NCI-H1436 (cell line): ENCODE data around the gene SLC6A2.
"Not testable (repeated sequence)": the region's sequence is repeated elsewhere in the genome, so short reads cannot be mapped to it uniquely, and the experiment has no call there.

Experiments used
- DNase-seq: peaks from one replicate; lab custom pipeline; 2025; lab: John Stamatoyannopoulos, UW

The SLC6A2 gene

DNA sequence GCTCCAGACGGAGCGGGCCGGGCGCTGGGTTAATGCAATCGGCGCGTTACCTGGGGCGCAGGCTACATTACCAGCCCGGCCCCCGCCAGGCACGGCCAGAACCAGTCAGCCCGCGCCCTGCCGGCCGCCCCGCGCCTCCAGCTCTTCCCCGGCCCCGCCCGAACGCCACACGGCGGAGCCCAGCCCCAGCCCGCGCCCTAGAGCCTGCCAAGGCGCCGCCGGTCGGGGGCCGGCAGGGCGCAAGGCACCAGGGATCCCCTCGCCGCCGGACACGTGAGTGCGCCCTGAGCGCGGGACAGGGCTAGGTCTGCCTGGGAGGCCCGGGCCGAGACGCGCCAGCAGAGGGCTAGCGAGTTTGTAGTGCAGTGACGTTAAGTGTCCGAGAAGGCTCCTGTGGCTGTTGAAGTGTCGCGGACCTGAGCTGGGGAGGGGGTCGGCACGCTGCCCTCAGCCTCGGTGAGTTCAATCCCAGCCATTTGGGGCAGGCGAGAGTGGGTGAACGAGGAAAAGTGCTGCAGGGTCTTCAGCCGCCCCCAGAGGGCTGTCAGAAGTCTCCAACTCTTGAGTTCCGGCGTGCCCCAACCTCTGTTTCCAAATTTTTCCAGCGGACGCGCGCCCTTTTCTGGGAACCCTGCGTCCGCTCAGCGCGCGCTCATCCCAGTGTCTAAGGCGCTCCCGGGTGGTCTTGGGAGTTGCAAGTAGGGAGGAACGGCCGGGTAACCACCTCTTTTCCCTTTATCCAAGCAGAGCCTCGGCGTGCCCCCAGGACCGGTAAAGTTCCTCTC, at the start of gene SLC6A2:
Gene SLC6A2 (plus strand): TSS at position 92 of the 785 bp plus-strand sequence. CDS start 707 bp downstream, outside the sequence.
- no peak for DNase-seq

GRCh38 chr16:55613613-55614335, 42.0 kb upstream of the SLC6A2 start:
- no peak for DNase-seq

- no peak for DNase-seq
Observed at GRCh38 chr16:55615071-55615470, 40.7 kb upstream of the SLC6A2 start.

- DNase-seq = not testable (repeated sequence)
Observed at GRCh38 chr16:55615670-55616069, 40.1 kb upstream of the SLC6A2 start.

- DNase-seq = no peak
Observed at GRCh38 chr16:55621771-55622170, 34.0 kb upstream of the SLC6A2 start.

DNA sequence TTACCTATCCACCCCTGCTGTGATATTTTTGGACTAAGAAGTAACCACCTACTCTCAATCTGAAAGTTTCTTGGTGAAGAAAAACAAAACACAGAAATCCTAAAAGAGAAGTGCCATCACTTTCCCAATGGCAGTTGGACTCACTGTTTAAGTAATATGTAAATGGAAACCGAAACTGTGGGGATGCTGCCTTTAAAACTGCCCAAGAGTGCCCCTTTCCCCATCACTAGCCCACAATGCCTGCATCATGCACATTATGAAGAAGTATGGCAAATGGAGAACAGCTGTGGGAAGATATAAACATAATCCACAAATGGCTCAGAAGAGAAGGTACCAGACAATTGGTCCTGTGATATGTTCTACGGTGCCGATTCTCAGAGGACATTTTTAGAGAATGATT, 33.5 kb upstream of the SLC6A2 start:
- no peak for DNase-seq

- no peak for DNase-seq
Observed at GRCh38 chr16:55622930-55623561, 32.7 kb upstream of the SLC6A2 start.

GRCh38 chr16:55623640-55624039, 32.1 kb upstream of the SLC6A2 start:
- no peak for DNase-seq

DNA sequence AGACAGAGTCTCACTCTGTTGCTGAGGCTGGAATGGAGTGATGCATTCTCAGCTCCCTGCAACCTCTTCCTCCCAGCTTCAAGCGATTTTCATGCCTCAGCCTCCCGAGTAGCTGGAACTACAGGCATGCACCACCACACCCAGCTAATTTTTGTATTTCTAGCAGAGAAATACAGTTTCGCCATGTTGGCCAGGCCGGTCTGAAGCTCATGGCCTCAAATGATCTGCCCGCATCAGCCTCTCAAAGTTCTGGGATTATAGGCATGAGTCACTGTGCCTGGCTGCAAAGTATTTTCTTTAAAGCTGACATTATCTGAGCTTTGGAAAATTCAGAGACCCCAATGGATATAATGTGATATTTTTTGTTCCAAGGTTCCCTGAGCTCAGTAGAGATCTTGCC, 31.1 kb upstream of the SLC6A2 start:
- no peak for DNase-seq

- DNase-seq = no peak
Observed at GRCh38 chr16:55625843-55626242, 29.9 kb upstream of the SLC6A2 start.

GRCh38 chr16:55628306-55628968, 27.4 kb upstream of the SLC6A2 start:
- no peak for DNase-seq

DNA sequence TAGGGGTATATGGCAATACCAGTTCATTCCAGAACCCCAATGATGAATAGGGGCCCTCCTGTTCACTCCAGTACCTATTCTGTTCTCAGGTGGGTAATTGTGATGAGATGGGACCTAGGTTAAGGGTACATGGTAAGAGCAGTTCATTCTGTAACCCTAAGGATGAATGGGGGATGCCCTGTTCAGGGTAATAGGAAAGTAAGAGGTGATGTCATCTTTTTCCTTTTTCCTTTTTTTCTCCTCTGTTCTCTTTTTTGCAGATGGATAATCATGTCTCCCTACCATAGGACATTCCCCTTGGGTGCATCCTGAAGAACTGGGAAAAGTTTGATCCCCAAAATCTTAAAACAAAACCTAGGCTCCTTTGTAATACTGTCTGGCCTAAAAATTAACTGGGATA, 25.0 kb upstream of the SLC6A2 start:
- DNase-seq = no peak

GRCh38 chr16:55632259-55632658, 23.5 kb upstream of the SLC6A2 start:
- no peak for DNase-seq

DNA sequence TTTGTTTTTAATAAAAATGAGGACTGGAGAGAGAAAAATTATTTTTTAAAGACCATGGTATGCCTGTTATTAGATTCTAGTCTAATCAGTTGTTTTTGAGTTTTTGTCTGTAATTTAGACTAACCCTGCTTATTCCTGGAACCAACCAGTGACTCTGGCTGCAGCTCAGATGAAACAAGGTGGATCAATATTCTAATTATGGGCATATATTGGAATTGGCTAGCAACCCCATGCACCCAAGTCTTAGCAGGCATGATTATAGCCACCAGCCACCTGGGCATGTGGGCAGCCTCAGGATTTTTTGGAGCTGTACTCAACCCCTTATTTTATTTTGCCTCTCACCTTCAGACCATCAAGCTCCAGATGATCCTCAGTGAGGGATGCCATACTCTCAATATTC, 21.6 kb upstream of the SLC6A2 start:
- no peak for DNase-seq

DNA sequence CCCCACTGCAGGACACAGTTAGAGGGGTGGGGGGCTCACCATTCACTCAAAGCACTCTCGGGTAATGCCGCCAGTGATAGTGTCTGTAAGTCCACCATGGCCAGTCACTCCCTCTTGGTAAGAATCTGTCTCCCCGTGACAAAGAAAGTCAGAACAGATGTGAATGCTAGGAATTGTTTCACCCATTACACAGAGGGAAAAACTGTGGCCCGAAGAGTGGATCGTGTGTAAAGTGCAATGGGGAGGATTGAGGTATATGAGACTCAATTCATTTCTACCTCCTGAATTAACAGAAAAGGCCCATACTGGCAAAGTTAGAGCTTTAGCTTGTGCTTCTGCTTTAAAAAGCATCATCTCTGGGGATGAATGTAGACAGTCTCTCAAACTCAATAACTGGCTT, 17.5 kb upstream of the SLC6A2 start:
- no peak for DNase-seq

DNA sequence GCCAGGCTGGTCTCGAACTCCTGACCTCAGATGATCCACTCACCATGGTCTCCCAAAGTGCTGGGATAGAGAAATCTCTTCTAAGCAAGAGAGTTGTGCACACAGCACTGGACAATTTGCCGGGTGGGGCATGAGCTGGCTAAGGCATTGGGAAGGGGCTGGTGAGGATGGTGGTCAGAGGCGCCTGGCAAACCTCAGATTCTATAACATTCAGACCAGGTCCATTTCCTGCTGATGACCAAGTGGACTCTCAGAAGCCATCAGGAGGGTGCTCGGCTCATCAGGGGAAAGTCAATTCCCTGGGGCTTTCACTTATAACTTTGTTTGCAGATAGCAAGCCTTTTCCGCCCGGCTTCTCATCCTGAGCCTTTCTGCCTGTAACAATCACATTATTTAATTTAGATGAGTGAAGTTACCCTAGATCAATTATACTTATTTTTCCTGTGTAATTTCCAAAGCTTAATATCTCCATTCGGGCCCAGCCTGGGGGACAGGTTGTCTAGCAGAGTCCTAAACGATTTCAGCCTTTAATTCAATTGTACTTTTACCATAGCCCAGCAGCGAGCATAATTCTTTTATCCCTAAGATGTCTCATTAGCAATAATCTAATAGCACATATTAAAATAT, 15.0 kb upstream of the SLC6A2 start:
- no peak for DNase-seq

- no peak for DNase-seq
Observed at GRCh38 chr16:55641430-55642056, 14.2 kb upstream of the SLC6A2 start.

- DNase-seq = no peak
Observed at GRCh38 chr16:55642611-55643010, 13.2 kb upstream of the SLC6A2 start.

GRCh38 chr16:55643161-55643970, 12.4 kb upstream of the SLC6A2 start:
- no peak for DNase-seq

GRCh38 chr16:55645986-55646385, 9.8 kb upstream of the SLC6A2 start:
- DNase-seq = no peak

- DNase-seq = no peak
Observed at GRCh38 chr16:55647343-55647742, 8.4 kb upstream of the SLC6A2 start.
